ENCODE data around the gene IFT43.

IFT43 gene

GRCh38 chr14:75983019-75983358 lies 2.6 kb upstream of the IFT43 start:
- no peak for TF ChIP-seq POLR2AphosphoS5 (IDR thresholded peaks at IDR 0.05; ENCODE audit: low read depth, low read length)
- TF ChIP-seq, protein P1, sequence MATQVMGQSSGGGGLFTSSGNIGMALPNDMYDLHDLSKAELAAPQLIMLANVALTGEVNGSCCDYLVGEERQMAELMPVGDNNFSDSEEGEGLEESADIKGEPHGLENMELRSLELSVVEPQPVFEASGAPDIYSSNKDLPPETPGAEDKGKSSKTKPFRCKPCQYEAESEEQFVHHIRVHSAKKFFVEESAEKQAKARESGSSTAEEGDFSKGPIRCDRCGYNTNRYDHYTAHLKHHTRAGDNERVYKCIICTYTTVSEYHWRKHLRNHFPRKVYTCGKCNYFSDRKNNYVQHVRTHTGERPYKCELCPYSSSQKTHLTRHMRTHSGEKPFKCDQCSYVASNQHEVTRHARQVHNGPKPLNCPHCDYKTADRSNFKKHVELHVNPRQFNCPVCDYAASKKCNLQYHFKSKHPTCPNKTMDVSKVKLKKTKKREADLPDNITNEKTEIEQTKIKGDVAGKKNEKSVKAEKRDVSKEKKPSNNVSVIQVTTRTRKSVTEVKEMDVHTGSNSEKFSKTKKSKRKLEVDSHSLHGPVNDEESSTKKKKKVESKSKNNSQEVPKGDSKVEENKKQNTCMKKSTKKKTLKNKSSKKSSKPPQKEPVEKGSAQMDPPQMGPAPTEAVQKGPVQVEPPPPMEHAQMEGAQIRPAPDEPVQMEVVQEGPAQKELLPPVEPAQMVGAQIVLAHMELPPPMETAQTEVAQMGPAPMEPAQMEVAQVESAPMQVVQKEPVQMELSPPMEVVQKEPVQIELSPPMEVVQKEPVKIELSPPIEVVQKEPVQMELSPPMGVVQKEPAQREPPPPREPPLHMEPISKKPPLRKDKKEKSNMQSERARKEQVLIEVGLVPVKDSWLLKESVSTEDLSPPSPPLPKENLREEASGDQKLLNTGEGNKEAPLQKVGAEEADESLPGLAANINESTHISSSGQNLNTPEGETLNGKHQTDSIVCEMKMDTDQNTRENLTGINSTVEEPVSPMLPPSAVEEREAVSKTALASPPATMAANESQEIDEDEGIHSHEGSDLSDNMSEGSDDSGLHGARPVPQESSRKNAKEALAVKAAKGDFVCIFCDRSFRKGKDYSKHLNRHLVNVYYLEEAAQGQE (IDR thresholded peaks at IDR 0.05; ENCODE audit: insufficient read depth in 1 of 2, low read depth in 2 of 2, low read length in 2 of 2), result no peak
- TF ChIP-seq FOXP2 (optimal IDR thresholded peaks at IDR 0.05; ENCODE audit: borderline replicate concordance, extremely low read depth, extremely low read length, insufficient read depth), result no peak
- TF ChIP-seq TAF1 (IDR thresholded peaks at IDR 0.05; ENCODE audit: borderline replicate concordance, insufficient read depth, low read length), result no peak

DNA sequence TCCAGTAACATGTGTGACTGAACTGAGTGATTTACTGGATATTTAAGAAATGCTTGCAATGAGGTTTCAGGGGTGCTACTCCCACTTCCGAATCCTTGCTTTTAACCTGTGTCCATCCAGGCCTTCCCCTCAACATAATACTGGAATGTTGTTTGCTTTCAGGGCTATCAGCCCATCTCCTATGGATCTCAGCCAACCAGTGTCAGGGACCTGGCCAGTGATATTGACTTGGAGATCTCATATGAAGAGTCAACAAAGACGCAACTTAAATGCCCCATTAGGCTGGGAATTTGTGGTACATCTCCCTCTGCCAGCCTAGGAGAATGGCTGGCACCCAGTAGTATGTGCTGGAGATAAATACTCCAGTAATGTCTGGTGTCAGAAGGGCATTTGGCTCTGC lies 889 bp upstream of the IFT43 start:
- TF ChIP-seq SIN3A (IDR thresholded peaks at IDR 0.05; ENCODE audit: borderline replicate concordance, insufficient read depth, low read length) (no peak), FOXP2 (optimal IDR thresholded peaks at IDR 0.05; ENCODE audit: borderline replicate concordance, extremely low read depth, extremely low read length, insufficient read depth) (no peak), TAF1 (IDR thresholded peaks at IDR 0.05; ENCODE audit: borderline replicate concordance, insufficient read depth, low read length) (no peak), POLR2AphosphoS5 (IDR thresholded peaks at IDR 0.05; ENCODE audit: low read depth, low read length) (no peak)
- TF ChIP-seq, protein P1 (IDR thresholded peaks at IDR 0.05; ENCODE audit: insufficient read depth in 1 of 2, low read depth in 2 of 2, low read length in 2 of 2), result no peak

- TF ChIP-seq, protein P1 (IDR thresholded peaks at IDR 0.05; ENCODE audit: insufficient read depth in 1 of 2, low read depth in 2 of 2, low read length in 2 of 2), result no peak
- TF ChIP-seq FOXP2 (optimal IDR thresholded peaks at IDR 0.05; ENCODE audit: borderline replicate concordance, extremely low read depth, extremely low read length, insufficient read depth), result no peak
- TF ChIP-seq TAF1 (IDR thresholded peaks at IDR 0.05; ENCODE audit: borderline replicate concordance, insufficient read depth, low read length), result no peak
- no peak for TF ChIP-seq SIN3A (IDR thresholded peaks at IDR 0.05; ENCODE audit: borderline replicate concordance, insufficient read depth, low read length)
- no peak for TF ChIP-seq POLR2AphosphoS5 (IDR thresholded peaks at IDR 0.05; ENCODE audit: low read depth, low read length)
Observed at GRCh38 chr14:75986439-75986765, 839 bp downstream of the IFT43 start.

DNA sequence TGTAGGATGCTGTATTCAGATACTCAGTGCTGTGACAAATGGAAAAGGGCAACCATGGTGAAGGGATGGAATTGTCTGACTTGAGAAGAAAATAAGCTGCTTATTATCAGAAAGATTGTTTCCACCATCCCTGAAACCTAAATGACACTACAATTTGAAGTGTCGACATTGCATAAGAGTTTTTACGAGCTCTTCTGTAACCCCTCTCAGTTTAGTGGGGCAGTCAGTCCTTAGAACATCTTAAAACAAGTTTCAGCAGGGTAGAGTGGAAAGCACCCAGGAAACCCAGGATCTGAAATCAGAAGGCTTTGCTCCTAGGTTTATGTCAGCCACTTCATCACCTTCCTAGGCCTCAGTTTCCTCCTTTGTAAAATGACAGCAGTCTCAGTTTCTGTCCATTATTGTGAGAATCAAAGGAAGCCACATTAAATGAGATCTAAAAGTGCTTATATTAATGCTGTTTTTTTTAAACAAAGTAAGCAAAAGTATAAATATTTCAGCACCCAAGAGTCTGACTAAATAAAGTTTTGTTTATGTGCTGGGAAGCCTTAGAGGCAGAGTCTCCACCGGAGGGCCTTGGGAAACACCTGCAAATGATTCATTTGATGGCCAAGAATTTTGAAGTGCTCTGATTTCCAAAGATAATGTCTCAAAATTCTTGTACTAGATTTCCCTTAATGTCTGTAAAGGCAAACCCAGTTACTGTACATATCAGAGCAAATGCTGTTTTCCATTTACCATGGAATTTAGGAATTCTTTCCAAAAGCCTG lies 1.8 kb downstream of the IFT43 start:
- TF ChIP-seq TAF1 (IDR thresholded peaks at IDR 0.05; ENCODE audit: borderline replicate concordance, insufficient read depth, low read length) (no peak), FOXP2 (optimal IDR thresholded peaks at IDR 0.05; ENCODE audit: borderline replicate concordance, extremely low read depth, extremely low read length, insufficient read depth) (no peak), SIN3A (IDR thresholded peaks at IDR 0.05; ENCODE audit: borderline replicate concordance, insufficient read depth, low read length) (no peak), POLR2AphosphoS5 (IDR thresholded peaks at IDR 0.05; ENCODE audit: low read depth, low read length) (no peak)
- TF ChIP-seq, protein P1 (IDR thresholded peaks at IDR 0.05; ENCODE audit: insufficient read depth in 1 of 2, low read depth in 2 of 2, low read length in 2 of 2), result no peak

Measured in PFSK-1 (cell line).